Right lung (tissue), 10 donors: ENCODE measurements around the gene VSIG4. TPM values are rescaled to one million over a fixed set of nuclear protein-coding genes. Genes with fewer than 3 reads are reported as not detected.
"Not testable (repeated sequence)": the region's sequence is repeated elsewhere in the genome, so short reads cannot be mapped to it uniquely, and the experiment has no call there.

ENCODE experiments used
- DNase-seq, 2 donors: peaks; one replicate each; pipeline ENCODE4 v3.0.0-alpha.2; 2013
- long read RNA-seq, 8 donors: transcript quantifications; one replicate each; lab custom pipeline, GENCODE V29; 2026
- polyA plus RNA-seq, 5 donors: library from polyadenylated mRNA; unstranded; fragments of 120-200 nt; gene quantifications; one replicate each; pipeline versions ENCODE4 v1.2.1 to v1.2.3, GENCODE V29; 2013; ENCODE audit warnings: inconsistent platforms in 1 of 5, low replicate concordance in 1 of 5; ENCODE audit not compliant: insufficient read length in 5 of 5, insufficient read depth in 1 of 5

The VSIG4 gene
- 10 to 100 TPM in 3 of 5 donors, 1 to 10 TPM in 2; 6.7 to 13.5 (median 11.1) TPM for polyA plus RNA-seq
- long read RNA-seq, donor 1, partial matches to known transcripts, result 0 of 2 reads
- long read RNA-seq, donor 1, other reads (novel, unspliced or antisense), result 0 of 2 reads
- long read RNA-seq, donor 2, partial matches to known transcripts, result 0 of 2 reads
- long read RNA-seq, donor 2, other reads (novel, unspliced or antisense), result 0 of 2 reads
- long read RNA-seq, donor 3, partial matches to known transcripts, result 0 of 1 reads
- long read RNA-seq, donor 3, other reads (novel, unspliced or antisense), result 0 of 1 reads
- long read RNA-seq, donor 4, partial matches to known transcripts, result 0 of 1 reads
- long read RNA-seq, donor 4, other reads (novel, unspliced or antisense), result 0 of 1 reads
- long read RNA-seq, donor 5, result 0 reads
- long read RNA-seq, donor 6, partial matches to known transcripts, result 0 of 1 reads
- long read RNA-seq, donor 6, other reads (novel, unspliced or antisense), result 0 of 1 reads
- long read RNA-seq, donor 7, result 0 reads
- long read RNA-seq, donor 8, result 0 reads

- DNase-seq, result no peak
These were observed at the start of gene VSIG4 for GRCh38 chrX:66039944-66040343. VSIG4 (minus strand) TSS chrX:66040080; CDS start chrX:66039998, 82 bp downstream.

- no peak for DNase-seq
These were observed 36.9 kb upstream of the VSIG4 start for GRCh38 chrX:66076801-66077200.

- DNase-seq, result no peak
These were observed 35.3 kb upstream of the VSIG4 start for GRCh38 chrX:66074920-66075879.

- no peak for DNase-seq
These were observed 31.2 kb upstream of the VSIG4 start for GRCh38 chrX:66071126-66071525.

- no peak for DNase-seq
These were observed 24.4 kb upstream of the VSIG4 start for GRCh38 chrX:66064261-66064660.

- DNase-seq, result not testable (repeated sequence)
These were observed 17.1 kb upstream of the VSIG4 start for GRCh38 chrX:66057019-66057418.

- DNase-seq, result no peak
These were observed 15.1 kb upstream of the VSIG4 start for GRCh38 chrX:66054978-66055377.

GRCh38 chrX:66053414-66053813 is 13.5 kb upstream of the VSIG4 start:
- no peak for DNase-seq

GRCh38 chrX:66051980-66052379 is 12.1 kb upstream of the VSIG4 start:
- no peak for DNase-seq

- DNase-seq, result no peak
These were observed 10.3 kb upstream of the VSIG4 start for GRCh38 chrX:66050140-66050569.

- no peak for DNase-seq
These were observed 9.2 kb upstream of the VSIG4 start for GRCh38 chrX:66049056-66049455.

GRCh38 chrX:66046612-66047235 is 6.8 kb upstream of the VSIG4 start:
- DNase-seq, result no peak

GRCh38 chrX:66045894-66046293 is 6.0 kb upstream of the VSIG4 start:
- DNase-seq, result no peak

GRCh38 chrX:66043584-66043983 is 3.7 kb upstream of the VSIG4 start:
- DNase-seq, result no peak

- no peak for DNase-seq
These were observed 2.6 kb upstream of the VSIG4 start for GRCh38 chrX:66042307-66043077.

GRCh38 chrX:66038115-66038514 is 1.8 kb downstream of the VSIG4 start:
- DNase-seq, result no peak

- DNase-seq, result no peak
These were observed 3.6 kb downstream of the VSIG4 start for GRCh38 chrX:66036231-66036630.

GRCh38 chrX:66035667-66036066 is 4.2 kb downstream of the VSIG4 start:
- no peak for DNase-seq

GRCh38 chrX:66030505-66031317 is 9.2 kb downstream of the VSIG4 start:
- DNase-seq, result no peak

GRCh38 chrX:66028936-66029335 is 10.9 kb downstream of the VSIG4 start:
- no peak for DNase-seq
